ENCODE measurements around the gene PITPNC1.
"Not testable (repeated sequence)": the region's sequence is repeated elsewhere in the genome, so short reads cannot be mapped to it uniquely, and the experiment has no call there.

Gene PITPNC1

DNA sequence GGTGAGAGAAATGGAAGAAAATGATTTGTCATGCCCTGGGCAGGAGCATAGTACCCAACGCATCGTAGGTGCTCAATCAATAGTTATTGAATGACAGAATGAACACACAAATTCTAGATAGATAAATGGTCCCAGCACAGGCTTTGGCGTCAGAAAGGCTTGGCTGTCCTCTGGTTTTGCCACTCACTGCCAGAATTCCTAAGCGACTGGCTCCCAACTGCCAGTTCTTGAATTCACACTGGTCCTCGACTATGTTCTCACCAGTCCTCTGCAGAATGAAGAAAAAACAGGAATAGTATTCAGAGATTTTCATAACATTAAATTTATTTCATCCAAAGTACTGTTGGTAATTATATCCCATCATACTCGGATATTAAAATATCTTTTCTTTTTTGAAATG, 177.6 kb downstream of the PITPNC1 start:
- no peak for DNase-seq

DNA sequence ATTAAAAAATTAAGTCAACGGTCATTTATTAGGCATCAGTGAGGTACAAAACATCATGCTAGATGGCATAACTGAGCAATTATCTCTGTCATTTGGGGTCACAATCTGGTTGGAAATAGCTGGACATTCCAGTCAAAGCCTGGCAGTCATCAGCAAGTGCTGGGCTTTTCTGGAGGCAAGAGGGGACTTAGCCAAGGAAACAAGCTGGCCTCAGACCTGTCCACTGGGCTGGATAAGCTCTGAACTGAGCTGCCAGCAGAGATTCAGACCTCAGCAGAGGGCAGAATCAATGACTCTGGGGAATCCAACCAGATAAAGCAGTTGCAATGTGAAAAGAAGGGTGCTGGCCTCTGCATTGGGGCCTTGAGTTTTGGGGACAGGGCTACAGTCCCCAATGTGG, 178.8 kb downstream of the PITPNC1 start:
- no peak for DNase-seq

DNA sequence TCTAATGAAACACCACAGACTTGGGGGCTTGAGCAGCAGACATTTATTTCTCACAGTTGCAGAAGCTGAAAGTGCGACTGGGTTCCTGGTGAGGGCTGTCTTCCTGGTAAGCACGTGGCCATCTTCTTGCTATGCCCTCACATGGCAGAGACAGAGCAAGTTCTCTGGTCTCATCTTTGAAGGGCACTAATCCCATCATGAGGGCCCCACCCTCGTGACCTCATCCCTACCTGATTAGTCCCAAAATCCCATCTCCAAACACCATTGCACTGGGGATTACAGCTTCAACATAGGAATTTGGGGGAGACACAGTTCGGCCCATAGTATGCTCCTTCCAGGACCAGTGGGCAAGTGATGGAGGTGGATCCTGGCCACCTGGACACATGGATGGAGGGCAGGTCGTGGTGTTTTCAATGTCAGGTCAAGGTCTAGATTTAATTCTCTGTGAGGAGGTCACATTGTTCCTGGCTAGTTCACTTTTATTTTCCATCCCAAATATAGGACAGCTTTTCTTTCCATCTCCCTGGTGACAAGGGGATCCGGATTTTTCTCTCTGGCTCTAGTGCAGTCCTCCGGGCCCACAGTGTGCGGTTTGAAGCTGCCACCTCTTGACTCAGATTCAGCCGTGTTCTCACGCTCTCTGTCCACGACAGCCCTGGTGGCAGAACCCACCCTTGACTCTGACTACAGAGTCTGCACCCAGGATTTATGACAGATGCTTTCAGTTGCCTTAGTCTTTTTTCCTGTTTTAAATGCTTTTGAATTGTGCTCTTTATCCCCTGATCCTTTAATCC, 180.2 kb downstream of the PITPNC1 start:
- DNase-seq: no peak

DNA sequence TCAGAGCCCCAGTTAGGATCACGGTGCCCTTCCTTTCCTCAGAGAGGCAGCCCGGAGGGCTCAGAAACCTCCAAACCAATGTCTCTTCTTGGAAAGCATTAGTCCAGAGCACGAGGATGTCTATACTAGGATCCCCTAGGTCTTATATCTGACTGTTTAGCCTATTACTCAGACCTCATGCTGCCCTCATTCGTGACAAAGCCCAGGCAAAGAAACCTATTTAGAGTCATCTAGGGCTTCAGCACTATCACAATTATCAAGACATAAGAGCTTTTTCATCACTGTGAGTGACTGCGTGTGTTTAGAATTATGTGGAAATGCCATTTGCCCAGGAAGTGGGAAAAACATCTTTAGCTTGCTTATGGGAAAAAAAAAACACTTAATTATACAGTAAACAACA, 180.8 kb downstream of the PITPNC1 start:
- no peak for DNase-seq

DNA sequence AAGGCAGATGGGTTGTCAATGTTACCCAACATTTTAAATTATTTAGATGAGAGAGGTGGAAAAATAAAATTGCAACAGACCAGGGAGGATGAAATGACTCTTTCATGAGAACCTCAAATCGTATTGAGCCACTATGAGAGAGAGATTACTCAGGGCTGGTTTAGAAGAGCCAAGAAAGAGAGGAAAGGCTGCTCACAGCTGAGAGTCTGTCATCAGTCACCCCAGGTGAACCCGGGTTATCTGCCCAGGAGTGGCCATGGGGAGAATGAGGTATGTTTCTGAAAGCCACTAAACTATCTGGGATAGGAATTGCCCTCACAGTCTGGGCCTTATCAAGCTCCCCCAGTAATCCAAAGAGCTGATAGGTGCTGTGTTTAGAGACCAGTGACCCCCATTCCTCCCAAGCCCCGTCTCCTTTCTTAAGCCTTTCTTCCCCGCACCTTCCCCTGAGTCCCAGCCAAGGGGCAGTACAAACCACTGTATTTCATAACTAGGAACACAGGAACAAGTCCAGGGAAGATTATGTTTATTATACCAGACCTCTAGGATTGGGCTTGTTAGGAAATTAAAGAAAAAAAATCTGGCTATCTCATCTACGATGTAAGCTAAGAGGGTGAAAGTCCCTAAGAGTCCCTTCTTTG, 181.8 kb downstream of the PITPNC1 start:
- no peak for DNase-seq

DNA sequence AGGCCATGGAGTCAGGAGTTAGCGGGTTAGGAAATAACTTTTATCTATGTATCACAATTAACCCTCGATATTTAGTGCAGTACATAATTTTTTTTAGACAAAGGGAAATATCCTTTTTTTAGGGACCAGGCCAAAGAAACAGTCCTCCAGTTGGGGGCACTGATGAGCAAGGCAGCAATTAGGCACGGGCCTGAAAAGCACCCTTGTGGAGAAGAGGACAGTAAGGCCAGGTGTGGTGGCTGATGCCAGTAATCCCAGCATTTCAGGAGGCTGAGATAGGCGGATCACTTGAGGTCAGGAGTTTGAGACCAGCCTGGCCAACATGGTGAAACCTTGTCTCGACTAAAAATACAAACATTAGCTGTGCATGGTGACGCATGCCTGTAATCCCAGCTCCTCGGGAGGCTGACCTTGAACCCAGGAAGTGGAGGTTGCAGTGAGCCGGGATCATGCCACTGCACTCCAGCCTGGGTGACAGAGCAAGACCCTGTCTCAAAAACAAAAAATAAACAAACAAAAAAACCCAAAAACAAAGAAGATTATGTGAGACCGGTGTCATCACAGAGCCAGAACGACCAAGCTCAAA, 182.4 kb downstream of the PITPNC1 start:
- DNase-seq: peak in 2 of 4 experiments; percentile 22 to 24

DNA sequence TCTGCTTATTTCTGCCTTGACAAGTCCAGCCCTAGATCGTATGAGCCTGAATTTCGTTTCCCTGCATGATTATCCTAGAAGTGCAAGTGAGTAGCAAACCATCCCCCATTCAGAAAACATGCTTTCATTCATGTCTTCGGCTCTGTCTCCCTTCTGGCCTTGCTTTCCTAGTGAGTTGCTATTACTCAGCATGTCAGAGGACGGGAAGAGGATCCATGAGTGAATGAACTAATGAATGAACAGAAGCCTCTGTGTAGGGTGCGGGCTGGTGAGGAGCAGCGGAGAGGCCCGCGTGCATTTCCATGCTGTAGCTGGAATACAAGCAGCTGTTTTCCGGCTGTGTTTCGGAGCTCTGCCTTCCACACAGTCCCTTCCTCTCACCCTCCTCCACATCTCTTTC, 184.9 kb downstream of the PITPNC1 start:
- DNase-seq: no peak

DNA sequence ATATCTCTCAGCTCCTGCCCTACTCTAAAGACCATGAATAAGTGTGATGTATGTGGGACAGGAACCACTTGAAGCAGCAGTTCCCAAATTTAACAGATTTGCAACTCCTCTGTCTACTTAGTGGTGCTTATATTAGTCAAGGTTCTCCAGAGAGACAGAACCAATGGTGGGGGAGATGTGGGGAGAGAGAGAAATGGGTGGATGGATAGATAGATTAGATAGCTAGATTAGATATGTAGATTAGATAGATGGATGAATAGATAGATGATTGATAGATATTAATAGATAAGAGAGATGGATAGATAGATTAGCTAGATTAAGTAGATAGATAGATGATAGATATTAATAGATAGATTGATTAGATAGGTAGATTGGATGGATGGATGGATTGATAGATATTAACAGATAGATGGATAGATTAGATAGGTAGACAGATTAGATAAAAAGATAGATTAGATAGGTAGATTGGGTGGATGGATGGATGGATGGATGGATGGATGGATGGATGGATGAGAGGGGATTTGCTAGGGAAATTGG, 186.7 kb downstream of the PITPNC1 start:
- no peak for DNase-seq

DNA sequence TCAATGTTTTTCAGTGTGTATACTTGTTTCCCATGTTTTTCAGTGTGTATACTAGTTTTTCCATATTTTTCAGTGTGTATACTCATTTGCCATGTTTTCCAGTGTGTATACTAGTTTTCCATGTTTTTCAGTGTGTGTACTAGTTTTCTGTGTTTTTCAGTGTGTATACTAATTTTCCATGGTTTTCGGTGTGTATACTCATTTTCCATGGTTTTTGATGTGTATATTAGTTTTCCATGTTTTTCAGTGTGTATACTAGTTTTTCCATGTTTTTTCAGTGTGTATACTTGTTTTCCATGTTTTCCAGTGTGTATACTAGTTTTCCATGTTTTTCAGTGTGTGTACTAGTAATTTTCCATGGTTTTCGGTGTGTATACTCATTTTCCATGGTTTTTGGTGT, 188.0 kb downstream of the PITPNC1 start:
- no peak for DNase-seq

DNA sequence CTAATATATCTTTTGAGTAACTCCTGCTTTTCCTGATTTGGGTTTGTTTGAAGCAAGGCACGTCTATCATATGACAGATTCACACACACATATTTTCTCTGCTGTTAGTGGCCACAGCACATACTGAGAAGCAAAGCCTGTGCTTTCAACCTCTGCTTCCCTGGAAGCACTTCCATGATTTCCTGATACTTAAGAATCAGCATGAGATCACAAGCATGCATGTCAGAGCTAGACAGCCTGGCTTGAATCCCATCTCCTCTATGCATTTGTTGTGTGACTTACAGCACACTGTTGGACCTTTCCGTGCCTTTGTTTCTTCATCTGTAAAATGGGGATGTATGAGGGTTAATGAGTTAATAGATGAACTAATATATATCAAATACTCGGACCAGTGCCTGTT, 189.6 kb downstream of the PITPNC1 start:
- no peak for DNase-seq

DNA sequence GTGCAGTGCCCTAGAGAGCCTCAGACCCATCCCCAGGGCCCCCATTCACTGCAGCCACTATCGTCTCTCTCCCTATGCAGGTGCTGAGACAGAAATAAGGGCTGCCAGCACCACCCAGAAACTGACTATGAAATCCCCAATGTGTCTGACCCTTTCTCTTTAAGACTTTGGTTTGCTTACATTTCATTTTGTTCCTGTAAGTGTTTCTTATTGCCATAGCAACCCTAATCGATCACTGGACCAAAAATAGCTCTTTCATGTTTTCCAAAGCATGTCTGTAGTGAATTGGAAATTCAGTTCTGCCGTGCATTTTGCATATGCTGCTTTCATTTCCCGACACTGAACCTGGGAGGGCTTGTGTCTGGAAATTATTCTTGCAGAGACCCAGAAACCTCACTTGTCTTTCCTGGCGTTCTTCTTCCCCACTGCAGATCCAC, 192.0 kb downstream of the PITPNC1 start:
- DNase-seq: no peak

DNA sequence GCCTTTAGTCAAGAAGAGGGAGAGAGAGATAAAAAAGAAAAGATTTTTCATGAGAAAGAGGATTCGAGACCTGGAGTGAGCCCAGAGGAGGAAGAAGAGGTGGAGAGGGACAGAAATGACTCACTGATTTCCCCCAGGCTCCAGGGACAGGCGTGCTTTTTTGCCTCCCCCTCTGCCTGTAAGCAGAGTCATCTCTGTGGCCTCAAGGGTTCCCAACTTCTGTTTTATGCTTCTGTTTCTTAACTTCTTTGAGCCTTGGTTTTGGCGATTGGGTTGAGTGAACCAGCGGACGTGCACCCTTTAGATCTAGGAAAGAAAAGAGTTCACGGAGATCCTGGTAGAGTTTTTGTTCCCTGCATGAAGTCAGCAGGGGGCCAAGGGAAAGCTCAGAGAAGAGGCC, 192.8 kb downstream of the PITPNC1 start:
- DNase-seq: peak; percentile 74 to 88 (median 84)

DNA sequence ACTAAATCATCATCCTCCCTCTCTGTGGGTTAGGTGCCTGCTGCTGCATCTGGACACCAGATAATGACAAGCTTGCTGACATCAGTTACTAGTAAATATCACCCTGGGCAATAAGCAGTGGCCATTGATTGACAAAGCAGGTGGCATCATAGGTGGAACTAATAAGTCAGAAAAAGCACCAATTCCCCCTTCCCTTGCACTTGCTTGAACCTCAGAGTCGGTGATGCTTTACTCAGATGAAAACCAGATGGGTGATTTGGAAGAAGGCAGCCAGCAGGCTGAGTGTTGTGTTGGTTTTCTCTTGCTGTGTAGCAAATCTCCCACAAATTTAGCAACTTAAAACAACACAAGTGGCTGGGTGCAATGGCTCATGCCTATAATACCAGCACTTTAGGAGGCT, 193.7 kb downstream of the PITPNC1 start:
- DNase-seq: no peak

DNA sequence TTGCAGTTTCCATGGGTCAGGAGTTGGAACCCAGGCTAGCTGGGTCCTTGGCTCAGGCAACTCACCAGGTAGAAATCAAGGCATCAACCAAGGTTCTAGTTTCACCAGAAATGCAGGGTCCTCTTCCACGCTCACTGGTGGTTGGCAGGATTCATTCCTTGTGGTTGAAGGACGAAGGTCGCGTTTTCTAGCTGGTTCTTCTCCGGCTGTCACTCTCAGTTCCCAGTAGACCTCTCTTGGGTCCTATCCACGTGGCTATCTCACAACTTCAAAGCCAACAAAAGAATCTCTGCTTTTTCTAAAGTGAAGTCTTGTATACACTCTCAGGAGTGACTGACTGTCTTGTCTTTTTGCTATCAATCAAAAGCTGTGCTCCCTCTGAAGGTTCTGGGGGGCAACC, 194.4 kb downstream of the PITPNC1 start:
- DNase-seq: no peak

DNA sequence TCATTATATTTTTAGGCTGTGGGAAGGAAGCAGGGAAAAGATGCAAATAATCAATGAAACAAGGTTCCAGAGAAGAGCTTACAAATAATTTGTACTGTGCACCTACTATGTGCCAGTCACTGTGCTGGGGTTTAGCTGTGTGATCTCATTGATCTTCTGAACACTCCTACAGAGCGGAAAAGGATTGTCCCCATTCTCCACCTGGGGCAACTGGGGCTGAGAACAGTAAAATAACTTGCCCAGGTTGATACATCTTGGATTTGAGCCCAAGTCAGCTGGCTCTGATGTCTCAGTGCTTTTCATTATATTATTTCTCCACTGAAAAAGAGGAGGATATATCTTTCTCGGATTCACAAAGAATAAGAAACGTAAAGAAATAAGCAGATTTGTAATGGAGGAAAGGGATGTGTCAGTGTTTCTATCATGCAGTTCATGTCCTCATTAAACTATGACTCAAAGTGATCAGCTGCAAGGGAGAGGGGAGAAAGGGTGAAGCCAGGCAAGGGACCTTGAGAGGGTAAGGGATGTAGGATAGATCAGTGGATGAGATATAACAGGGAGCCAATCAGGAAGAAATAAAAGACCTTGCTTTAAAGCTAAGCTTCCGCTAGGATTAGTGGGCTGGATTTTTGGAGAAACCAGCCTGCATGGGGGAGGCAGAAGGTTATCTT, 197.0 kb downstream of the PITPNC1 start:
- no peak for DNase-seq

DNA sequence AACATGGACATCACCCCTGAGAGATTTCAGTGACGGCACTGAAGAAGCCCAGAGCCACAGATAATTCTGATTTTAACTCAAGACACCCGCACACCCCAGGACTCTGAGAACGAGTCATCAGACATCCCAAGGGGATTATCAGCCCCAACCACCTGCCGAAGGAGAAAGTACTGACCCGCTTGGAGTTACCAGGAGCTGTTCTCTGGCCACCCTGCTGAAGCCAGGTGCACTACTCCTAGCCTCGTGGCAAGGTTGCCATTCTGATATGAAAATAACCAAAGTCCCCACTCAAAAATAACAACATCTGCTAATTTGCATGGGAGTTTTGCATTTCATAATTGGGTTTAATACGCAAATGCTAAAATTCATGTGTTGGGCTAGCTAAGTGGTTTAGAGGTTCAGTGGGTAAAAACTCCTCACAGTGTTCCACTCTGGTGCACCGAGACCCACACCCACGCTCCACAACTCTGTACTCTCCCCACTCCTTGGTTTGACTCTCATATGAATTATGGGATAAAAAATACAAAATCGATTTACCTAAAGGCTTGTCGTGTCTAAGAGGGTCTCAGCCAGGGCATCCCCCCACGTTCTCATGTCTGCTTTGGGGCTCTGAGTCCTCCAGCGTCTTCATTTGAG, 197.7 kb downstream of the PITPNC1 start:
- no peak for DNase-seq

DNA sequence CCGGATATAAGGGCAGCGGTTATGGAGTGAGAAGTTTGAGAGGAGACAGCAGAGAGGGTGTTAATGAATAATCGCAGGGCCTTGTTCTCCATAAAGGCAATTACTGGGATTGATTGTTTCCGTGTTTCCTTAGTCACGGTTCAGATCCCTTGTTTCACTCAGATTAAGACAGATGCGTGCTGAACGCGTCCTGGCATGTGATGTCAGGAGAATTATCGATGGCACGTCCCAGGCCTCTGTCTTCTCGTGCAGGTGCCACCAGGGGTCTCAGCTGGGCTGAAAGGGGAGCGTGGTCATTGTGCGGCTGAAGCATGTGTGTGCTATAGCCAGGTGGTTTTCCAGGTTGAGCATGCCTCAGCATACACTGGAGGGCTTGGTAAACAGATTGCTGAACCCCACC, 198.2 kb downstream of the PITPNC1 start:
- DNase-seq: no peak

DNA sequence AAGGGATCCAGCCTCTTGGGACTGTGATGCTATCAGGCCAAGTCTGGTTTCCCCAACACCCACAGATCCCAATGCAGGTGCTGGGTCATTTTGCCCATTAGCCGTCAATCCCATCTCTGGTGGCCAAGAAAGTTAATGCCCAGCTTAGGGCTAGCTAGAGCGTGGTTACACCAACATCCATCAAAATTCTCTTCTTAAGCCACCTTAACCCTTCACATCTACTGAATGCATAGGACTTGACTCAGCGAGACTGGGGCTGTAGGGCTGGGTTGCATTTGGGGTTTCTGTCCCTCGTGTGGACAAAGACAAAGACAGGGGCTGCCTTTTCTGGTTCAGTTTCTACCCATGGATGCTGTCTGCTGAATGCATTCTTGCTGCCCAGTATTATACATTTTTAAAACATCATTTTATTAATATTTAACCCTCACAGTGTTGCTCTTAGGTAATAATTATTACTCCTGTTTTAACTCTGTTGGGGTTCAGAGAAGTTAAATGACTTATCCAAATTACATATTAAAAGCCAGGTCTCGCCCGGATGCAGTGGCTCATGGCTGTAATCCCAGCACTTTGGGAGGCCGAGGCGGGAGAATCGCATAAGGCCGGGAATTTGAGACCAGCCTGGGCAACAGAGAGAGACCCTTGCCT, 199.5 kb downstream of the PITPNC1 start:
- DNase-seq: no peak

DNA sequence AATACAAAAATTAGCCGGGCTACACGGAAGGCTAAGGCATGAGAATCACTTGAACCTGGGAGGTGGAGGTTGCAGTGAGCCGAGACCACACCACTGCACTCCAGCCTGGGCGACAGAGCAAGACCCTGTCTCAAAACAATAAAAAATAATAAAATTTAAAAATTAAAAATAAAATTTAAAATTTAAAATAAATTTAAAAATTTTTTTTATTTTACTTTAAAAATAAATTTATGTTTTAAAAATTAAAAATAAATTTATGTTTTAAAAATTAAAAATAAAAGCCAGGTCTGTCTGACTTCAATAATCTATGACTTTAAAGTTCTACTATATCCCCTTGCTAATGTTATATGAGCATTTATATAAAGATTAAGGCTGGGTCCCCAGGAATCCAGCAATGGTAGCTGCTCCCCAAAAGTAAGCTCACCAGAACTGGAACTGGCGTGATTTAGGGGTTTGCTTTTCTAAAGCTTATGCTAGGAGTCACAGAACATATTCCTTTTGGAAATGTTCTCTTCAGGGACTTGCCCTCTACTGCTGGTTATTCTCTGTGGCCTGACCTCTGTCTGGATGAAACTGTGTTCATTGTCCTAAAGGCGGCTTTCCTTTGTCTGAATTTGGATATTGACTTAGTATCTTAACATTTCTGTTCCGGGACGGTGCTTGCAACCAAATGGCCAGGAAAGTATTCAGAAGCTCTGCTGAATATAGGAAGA, 200.5 kb downstream of the PITPNC1 start:
- DNase-seq: no peak

DNA sequence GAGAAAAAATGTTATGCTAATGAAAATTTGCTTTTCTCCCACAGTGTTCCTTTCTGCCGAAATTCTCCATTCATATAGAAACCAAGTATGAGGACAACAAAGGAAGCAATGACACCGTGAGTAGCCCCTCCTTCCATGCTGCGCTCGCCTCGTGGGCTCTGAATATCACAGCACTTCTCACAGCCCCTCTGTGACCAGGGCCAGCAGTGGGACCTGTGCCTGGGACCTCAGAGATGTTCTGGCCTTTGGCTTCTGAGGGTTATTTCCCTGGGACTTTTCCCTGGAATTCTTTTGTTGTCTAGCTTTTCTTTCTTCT, 201.0 kb downstream of the PITPNC1 start:
- no peak for DNase-seq

DNA sequence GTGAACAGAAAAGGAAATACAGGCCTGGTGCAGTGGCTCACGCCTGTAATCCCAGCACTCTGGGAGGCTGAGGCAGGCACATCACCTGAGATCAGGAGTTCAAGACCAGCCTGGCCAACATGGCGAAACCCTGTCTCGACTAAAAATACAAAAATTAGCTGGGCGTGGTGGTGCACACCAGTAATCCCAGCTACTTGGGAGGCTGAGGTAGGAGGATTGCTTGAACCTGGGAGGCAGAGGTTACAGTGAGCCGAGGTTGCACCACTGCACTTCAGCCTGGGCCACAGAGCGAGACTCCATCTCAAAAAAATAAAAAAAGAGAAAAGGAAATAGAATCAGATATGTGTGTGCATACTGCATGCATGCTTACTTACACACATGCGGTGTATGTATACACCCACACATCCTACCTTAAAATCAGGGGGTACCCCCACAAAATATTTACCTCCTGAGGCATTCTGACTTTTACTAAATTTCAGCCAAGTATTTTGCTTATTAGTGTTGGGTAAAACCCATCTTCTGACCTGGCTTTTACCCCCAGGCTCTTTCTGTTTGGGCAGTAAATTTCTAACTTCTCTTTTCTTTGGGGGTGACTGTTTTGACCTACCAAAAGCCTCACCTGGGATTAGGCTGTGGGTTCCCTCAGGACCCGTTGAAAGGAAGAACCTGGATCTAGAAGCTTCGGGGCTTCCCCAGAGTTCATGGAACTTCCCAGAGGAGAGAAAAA, 201.8 kb downstream of the PITPNC1 start:
- DNase-seq: not testable (repeated sequence)

Measured in suppressor macrophage (primary cell).